GM23338 (cell line): ENCODE data around the gene CHST6. TPM values are rescaled to one million over a fixed set of nuclear protein-coding genes. Genes with fewer than 3 reads are reported as not detected.

ENCODE experiments used
- ATAC-seq: fragments of 200-7000 bp; cut with Tn5 transposase; 3 replicates; pipeline ENCODE4 v1.9.1; 2020
- DNase-seq: peaks from one replicate; pipeline ENCODE4 v3.0.0-alpha.2; 2015; ENCODE audit warnings: low spot score
- H2AFZ ChIP-seq: fragments of 200-600 bp; sonication (generic); 2 replicates; pipeline ENCODE4 v1.8.0; 2016; ENCODE audit warnings: antibody characterized with exemption, mild to moderate bottlenecking, moderate library complexity
- H3F3A ChIP-seq: fragments of 200-600 bp; sonication (generic); replicated peaks from 2 replicates; pipeline ENCODE4 v1.8.0; 2017; ENCODE audit warnings: antibody characterized with exemption, mixed run types, low read depth
- H3K27ac ChIP-seq: fragments of 200-600 bp; sonication (generic); 2 replicates; pipeline ENCODE4 v1.6.1; 2016; ENCODE audit warnings: low read depth
- H3K27me3 ChIP-seq: fragments of 200-600 bp; sonication (generic); 2 replicates; pipeline ENCODE4 v1.8.0; 2016; ENCODE audit warnings: mild to moderate bottlenecking, mixed run types, moderate library complexity; ENCODE audit not compliant: insufficient read depth
- H3K36me3 ChIP-seq: fragments of 200-600 bp; sonication (generic); 2 replicates; pipeline ENCODE4 v1.8.0; 2016; ENCODE audit warnings: mild to moderate bottlenecking; ENCODE audit not compliant: insufficient read depth
- H3K4me1 ChIP-seq: fragments of 200-600 bp; sonication (generic); 2 replicates; pipeline ENCODE4 v1.8.0; 2016; ENCODE audit warnings: mild to moderate bottlenecking, moderate library complexity; ENCODE audit not compliant: insufficient read depth
- H3K4me2 ChIP-seq: fragments of 200-600 bp; sonication (generic); 2 replicates; pipeline ENCODE4 v1.7.1; 2017; ENCODE audit warnings: mixed run types
- H3K4me3 ChIP-seq: fragments of 200-600 bp; sonication (generic); 2 replicates; pipeline ENCODE4 v1.6.1; 2016; ENCODE audit warnings: mixed run types
- H3K79me2 ChIP-seq: fragments of 200-600 bp; sonication (generic); replicated peaks from 2 replicates; pipeline ENCODE4 v1.8.0; 2017; ENCODE audit warnings: mild to moderate bottlenecking; ENCODE audit not compliant: insufficient read depth
- H3K9me2 ChIP-seq: fragments of 200-600 bp; sonication (generic); 2 replicates; pipeline ENCODE4 v1.8.0; 2017; ENCODE audit not compliant: insufficient read depth
- H4K20me1 ChIP-seq: fragments of 200-600 bp; sonication (generic); replicated peaks from 2 replicates; pipeline ENCODE4 v1.8.0; 2017; ENCODE audit warnings: mild to moderate bottlenecking; ENCODE audit not compliant: insufficient read depth
- H3K27ac Mint-ChIP-seq: 2 replicates; pipeline ENCODE4 v1.8.0; 2020; ENCODE audit warnings: inconsistent platforms, mild to moderate bottlenecking, moderate library complexity, mixed read lengths
- H3K27me3 Mint-ChIP-seq: 3 replicates; pipeline ENCODE4 v1.8.0; 2022; ENCODE audit warnings: low read depth, mild to moderate bottlenecking, moderate library complexity, mixed read lengths, inconsistent platforms; ENCODE audit not compliant: insufficient read depth, poor library complexity
- H3K36me3 Mint-ChIP-seq: 3 replicates; pipeline ENCODE4 v1.8.0; 2021; ENCODE audit warnings: low read depth, mild to moderate bottlenecking, inconsistent platforms, moderate library complexity, mixed read lengths
- H3K4me1 Mint-ChIP-seq: 3 replicates; pipeline ENCODE4 v1.8.0; 2020; ENCODE audit warnings: mild to moderate bottlenecking, inconsistent platforms, mixed read lengths
- H3K4me3 Mint-ChIP-seq: 3 replicates; pipeline ENCODE4 v1.8.0; 2021; ENCODE audit warnings: moderate library complexity, mild to moderate bottlenecking, inconsistent platforms, mixed read lengths
- H3K9me3 Mint-ChIP-seq: 3 replicates; pipeline ENCODE4 v1.8.0; 2020; ENCODE audit warnings: moderate library complexity, mild to moderate bottlenecking, inconsistent platforms, mixed read lengths
- CREB1 ChIP-seq: fragments of 250-450 bp; sonication (Bioruptor Pico); IDR thresholded peaks from 2 replicates; pipeline ENCODE4 v1.5.0; 2020; ENCODE audit warnings: low read depth, mild to moderate bottlenecking, moderate library complexity
- EZH2 ChIP-seq: fragments of 200-600 bp; sonication (generic); IDR thresholded peaks from one replicate; pipeline ENCODE4 v1.8.0; 2017; ENCODE audit warnings: antibody characterized with exemption, mild to moderate bottlenecking, low read depth; ENCODE audit not compliant: unreplicated experiment
- EZH2phosphoT487 ChIP-seq: fragments of 200-600 bp; sonication (generic); IDR thresholded peaks from one replicate; pipeline ENCODE4 v1.8.1; 2018; ENCODE audit warnings: antibody characterized with exemption; ENCODE audit not compliant: unreplicated experiment
- JUNB ChIP-seq: IDR thresholded peaks from one replicate; pipeline ENCODE4 v1.6.1; 2016; ENCODE audit warnings: antibody characterized with exemption; ENCODE audit not compliant: unreplicated experiment
- NANOG ChIP-seq: IDR thresholded peaks from 2 replicates; pipeline ENCODE4 v1.6.1; 2016; ENCODE audit warnings: antibody characterized with exemption, borderline replicate concordance
- POLR2AphosphoS5 ChIP-seq: IDR thresholded peaks from 2 replicates; pipeline ENCODE4 v1.6.1; 2016; ENCODE audit warnings: antibody characterized with exemption, low read depth
- STAT1 ChIP-seq: IDR thresholded peaks from one replicate; pipeline ENCODE4 v1.6.1; 2016; ENCODE audit warnings: antibody characterized with exemption; ENCODE audit not compliant: unreplicated experiment
- ZNF114 ChIP-seq: fragments of 250-450 bp; sonication (Bioruptor Pico); IDR thresholded peaks from 2 replicates; pipeline ENCODE4 v1.5.0; 2020; ENCODE audit warnings: mild to moderate bottlenecking, moderate library complexity
- ZNF331 ChIP-seq: fragments of 250-450 bp; sonication (Bioruptor Pico); IDR thresholded peaks from 2 replicates; pipeline ENCODE4 v1.5.0; 2020; ENCODE audit warnings: low read depth, mild to moderate bottlenecking, moderate library complexity
- polyA plus RNA-seq: library from polyadenylated mRNA; unstranded; fragments of >200 nt; fragmentation: Nextera tagmentation; extraction: Ambion mirVana; gene quantifications from 2 replicates; pipeline ENCODE4 v1.2.1, GENCODE V29; 2016
- total RNA-seq: library from RNA; depleted of rRNA; stranded (reverse); fragments of >200 nt; shearing (Covaris generic); gene quantifications from 2 replicates; pipeline ENCODE4 v1.2.3, GENCODE V29; 2014
- TF ChIP-seq, protein P1 (sequence below), 2 experiments: fragments of 200-600 bp in 1 of 2; sonication (generic) in 1 of 2; conservative IDR thresholded peaks; 2 replicates each; pipeline versions ENCODE4 v1.5.1 to v1.6.1; 2016 to 2017; ENCODE audit warnings: antibody characterized with exemption in 2 of 2, low read depth in 2 of 2, mild to moderate bottlenecking in 2 of 2, moderate library complexity in 1 of 2
- TF ChIP-seq, protein P2 (sequence below): IDR thresholded peaks from one replicate; pipeline ENCODE4 v1.6.1; 2018; ENCODE audit warnings: antibody characterized with exemption; ENCODE audit not compliant: unreplicated experiment
- TF ChIP-seq, protein P3 (sequence below): fragments of 250-450 bp; sonication (Bioruptor Pico); IDR thresholded peaks from 2 replicates; pipeline ENCODE4 v1.5.0; 2020; ENCODE audit warnings: mild to moderate bottlenecking, moderate library complexity
- TF ChIP-seq, protein P4 (sequence below): IDR thresholded peaks from 2 replicates; pipeline ENCODE4 v1.6.1; 2016; ENCODE audit warnings: antibody characterized with exemption

Gene CHST6
- total and polyA plus RNA-seq, 2 experiments from 2014 or later = 2.7 to 22.2 TPM

DNA sequence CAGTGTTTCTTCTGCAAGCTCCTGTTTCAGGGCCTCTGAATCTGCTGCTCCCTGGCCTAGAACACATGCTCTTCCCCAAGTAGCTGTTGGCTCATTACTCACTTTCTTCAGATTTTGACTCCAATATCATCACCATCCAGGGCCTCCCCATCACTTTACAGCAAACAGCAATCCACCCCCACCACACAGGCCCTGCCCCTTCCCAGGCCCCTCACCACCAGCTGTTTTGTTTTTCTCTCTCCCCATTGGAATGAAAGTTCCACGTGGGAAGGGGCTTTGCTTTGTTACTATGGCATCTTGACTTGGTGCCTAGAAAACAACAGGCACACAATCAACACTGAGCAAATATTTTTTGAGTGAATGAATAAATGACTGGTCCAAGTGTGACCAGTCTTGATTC is 34.8 kb downstream of the CHST6 start:
- no peak overlapping the region for H3K27ac ChIP-seq
- H3K9me2 ChIP-seq = no peaks in the 10 kb centered on the region
- Mint-ChIP-seq H3K27me3 (peaks cover 15% of the 10 kb centered on the region), H3K9me3 (no peaks in the 10 kb centered on the region), H3K36me3 (peaks cover 10% of the 10 kb centered on the region), H3K27ac (peak overlapping the region; percentile 8; the same call in 1 of the 2 replicates), H3K4me3 (no peak overlapping the region), H3K4me1 (peaks cover 56% of the 10 kb centered on the region)
- DNase-seq = peak; percentile 36
- no peaks in the 10 kb centered on the region for H3K27me3 ChIP-seq
- H2AFZ ChIP-seq = no peak overlapping the region
- no peaks in the 10 kb centered on the region for H3K36me3 ChIP-seq
- peaks cover 31% of the 10 kb centered on the region for H3K4me1 ChIP-seq
- H3F3A ChIP-seq = no peaks in the 10 kb centered on the region
- peaks cover 83% of the 10 kb centered on the region for H3K79me2 ChIP-seq
- H3K4me2 ChIP-seq = no peak overlapping the region
- TF ChIP-seq ZNF114 (CRISPR knock-in tag) (no peak), STAT1 (no peak), POLR2AphosphoS5 (no peak), NANOG (no peak), EZH2 (no peak), CREB1 (CRISPR knock-in tag) (no peak), EZH2phosphoT487 (no peak), JUNB (no peak), ZNF331 (no peak)
- TF ChIP-seq, protein P1, sequence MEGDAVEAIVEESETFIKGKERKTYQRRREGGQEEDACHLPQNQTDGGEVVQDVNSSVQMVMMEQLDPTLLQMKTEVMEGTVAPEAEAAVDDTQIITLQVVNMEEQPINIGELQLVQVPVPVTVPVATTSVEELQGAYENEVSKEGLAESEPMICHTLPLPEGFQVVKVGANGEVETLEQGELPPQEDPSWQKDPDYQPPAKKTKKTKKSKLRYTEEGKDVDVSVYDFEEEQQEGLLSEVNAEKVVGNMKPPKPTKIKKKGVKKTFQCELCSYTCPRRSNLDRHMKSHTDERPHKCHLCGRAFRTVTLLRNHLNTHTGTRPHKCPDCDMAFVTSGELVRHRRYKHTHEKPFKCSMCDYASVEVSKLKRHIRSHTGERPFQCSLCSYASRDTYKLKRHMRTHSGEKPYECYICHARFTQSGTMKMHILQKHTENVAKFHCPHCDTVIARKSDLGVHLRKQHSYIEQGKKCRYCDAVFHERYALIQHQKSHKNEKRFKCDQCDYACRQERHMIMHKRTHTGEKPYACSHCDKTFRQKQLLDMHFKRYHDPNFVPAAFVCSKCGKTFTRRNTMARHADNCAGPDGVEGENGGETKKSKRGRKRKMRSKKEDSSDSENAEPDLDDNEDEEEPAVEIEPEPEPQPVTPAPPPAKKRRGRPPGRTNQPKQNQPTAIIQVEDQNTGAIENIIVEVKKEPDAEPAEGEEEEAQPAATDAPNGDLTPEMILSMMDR (conservative IDR thresholded peaks at IDR 0.05; ENCODE audit: low read depth in 2 of 2) = no peak
- TF ChIP-seq, protein P2, sequence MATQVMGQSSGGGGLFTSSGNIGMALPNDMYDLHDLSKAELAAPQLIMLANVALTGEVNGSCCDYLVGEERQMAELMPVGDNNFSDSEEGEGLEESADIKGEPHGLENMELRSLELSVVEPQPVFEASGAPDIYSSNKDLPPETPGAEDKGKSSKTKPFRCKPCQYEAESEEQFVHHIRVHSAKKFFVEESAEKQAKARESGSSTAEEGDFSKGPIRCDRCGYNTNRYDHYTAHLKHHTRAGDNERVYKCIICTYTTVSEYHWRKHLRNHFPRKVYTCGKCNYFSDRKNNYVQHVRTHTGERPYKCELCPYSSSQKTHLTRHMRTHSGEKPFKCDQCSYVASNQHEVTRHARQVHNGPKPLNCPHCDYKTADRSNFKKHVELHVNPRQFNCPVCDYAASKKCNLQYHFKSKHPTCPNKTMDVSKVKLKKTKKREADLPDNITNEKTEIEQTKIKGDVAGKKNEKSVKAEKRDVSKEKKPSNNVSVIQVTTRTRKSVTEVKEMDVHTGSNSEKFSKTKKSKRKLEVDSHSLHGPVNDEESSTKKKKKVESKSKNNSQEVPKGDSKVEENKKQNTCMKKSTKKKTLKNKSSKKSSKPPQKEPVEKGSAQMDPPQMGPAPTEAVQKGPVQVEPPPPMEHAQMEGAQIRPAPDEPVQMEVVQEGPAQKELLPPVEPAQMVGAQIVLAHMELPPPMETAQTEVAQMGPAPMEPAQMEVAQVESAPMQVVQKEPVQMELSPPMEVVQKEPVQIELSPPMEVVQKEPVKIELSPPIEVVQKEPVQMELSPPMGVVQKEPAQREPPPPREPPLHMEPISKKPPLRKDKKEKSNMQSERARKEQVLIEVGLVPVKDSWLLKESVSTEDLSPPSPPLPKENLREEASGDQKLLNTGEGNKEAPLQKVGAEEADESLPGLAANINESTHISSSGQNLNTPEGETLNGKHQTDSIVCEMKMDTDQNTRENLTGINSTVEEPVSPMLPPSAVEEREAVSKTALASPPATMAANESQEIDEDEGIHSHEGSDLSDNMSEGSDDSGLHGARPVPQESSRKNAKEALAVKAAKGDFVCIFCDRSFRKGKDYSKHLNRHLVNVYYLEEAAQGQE = no peak
- TF ChIP-seq, protein P3, sequence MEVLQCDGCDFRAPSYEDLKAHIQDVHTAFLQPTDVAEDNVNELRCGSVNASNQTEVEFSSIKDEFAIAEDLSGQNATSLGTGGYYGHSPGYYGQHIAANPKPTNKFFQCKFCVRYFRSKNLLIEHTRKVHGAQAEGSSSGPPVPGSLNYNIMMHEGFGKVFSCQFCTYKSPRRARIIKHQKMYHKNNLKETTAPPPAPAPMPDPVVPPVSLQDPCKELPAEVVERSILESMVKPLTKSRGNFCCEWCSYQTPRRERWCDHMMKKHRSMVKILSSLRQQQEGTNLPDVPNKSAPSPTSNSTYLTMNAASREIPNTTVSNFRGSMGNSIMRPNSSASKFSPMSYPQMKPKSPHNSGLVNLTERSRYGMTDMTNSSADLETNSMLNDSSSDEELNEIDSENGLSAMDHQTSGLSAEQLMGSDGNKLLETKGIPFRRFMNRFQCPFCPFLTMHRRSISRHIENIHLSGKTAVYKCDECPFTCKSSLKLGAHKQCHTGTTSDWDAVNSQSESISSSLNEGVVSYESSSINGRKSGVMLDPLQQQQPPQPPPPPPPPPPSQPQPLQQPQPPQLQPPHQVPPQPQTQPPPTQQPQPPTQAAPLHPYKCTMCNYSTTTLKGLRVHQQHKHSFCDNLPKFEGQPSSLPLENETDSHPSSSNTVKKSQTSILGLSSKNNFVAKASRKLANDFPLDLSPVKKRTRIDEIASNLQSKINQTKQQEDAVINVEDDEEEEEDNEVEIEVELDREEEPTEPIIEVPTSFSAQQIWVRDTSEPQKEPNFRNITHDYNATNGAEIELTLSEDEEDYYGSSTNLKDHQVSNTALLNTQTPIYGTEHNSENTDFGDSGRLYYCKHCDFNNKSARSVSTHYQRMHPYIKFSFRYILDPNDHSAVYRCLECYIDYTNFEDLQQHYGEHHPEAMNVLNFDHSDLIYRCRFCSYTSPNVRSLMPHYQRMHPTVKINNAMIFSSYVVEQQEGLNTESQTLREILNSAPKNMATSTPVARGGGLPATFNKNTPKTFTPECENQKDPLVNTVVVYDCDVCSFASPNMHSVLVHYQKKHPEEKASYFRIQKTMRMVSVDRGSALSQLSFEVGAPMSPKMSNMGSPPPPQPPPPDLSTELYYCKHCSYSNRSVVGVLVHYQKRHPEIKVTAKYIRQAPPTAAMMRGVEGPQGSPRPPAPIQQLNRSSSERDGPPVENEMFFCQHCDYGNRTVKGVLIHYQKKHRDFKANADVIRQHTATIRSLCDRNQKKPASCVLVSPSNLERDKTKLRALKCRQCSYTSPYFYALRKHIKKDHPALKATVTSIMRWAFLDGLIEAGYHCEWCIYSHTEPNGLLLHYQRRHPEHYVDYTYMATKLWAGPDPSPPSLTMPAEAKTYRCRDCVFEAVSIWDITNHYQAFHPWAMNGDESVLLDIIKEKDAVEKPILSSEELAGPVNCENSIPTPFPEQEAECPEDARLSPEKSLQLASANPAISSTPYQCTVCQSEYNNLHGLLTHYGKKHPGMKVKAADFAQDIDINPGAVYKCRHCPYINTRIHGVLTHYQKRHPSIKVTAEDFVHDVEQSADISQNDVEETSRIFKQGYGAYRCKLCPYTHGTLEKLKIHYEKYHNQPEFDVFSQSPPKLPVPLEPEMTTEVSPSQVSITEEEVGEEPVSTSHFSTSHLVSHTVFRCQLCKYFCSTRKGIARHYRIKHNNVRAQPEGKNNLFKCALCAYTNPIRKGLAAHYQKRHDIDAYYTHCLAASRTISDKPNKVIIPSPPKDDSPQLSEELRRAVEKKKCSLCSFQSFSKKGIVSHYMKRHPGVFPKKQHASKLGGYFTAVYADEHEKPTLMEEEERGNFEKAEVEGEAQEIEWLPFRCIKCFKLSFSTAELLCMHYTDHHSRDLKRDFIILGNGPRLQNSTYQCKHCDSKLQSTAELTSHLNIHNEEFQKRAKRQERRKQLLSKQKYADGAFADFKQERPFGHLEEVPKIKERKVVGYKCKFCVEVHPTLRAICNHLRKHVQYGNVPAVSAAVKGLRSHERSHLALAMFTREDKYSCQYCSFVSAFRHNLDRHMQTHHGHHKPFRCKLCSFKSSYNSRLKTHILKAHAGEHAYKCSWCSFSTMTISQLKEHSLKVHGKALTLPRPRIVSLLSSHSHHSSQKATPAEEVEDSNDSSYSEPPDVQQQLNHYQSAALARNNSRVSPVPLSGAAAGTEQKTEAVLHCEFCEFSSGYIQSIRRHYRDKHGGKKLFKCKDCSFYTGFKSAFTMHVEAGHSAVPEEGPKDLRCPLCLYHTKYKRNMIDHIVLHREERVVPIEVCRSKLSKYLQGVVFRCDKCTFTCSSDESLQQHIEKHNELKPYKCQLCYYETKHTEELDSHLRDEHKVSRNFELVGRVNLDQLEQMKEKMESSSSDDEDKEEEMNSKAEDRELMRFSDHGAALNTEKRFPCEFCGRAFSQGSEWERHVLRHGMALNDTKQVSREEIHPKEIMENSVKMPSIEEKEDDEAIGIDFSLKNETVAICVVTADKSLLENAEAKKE (CRISPR knock-in tag) = no peak
- TF ChIP-seq, protein P4, sequence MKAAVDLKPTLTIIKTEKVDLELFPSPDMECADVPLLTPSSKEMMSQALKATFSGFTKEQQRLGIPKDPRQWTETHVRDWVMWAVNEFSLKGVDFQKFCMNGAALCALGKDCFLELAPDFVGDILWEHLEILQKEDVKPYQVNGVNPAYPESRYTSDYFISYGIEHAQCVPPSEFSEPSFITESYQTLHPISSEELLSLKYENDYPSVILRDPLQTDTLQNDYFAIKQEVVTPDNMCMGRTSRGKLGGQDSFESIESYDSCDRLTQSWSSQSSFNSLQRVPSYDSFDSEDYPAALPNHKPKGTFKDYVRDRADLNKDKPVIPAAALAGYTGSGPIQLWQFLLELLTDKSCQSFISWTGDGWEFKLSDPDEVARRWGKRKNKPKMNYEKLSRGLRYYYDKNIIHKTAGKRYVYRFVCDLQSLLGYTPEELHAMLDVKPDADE = no peak
- peaks cover 64% of the 10 kb centered on the region for H4K20me1 ChIP-seq
- ATAC-seq = no peak
- no peak overlapping the region for H3K4me3 ChIP-seq
